ENCODE measurements around the gene TCP11L2. TPM values are rescaled to one million over a fixed set of nuclear protein-coding genes. Genes with fewer than 3 reads are reported as not detected.

Gene TCP11L2
- polyA plus RNA-seq, 3 donors, result 23.5 to 37.3 (median 35.8) TPM

DNA sequence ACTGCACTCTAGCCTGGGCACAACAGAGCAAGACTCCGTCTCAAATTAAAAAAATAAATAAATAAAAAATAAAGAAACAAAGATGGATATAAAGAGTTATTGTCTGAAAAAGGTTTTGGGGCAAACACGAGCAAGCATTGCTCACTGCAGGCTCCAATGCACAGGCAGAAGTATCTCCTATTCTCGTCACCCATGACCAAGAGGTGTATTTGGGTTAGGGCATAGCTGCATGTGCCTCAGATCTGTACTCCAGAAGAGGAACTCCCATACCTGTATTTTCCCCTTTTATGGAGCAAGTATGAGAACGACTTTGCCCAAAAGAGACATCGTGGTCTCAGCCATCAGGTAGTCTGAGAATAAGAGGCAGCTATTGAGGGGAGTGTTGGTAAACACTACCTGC, 10.2 kb upstream of the TCP11L2 start:
- Mint-ChIP-seq H3K36me3 (peaks cover 0 to 2% of the 10 kb centered on the region in 2 donors), H3K27ac (no peak overlapping the region), H3K4me1 (peaks cover 24% of the 10 kb centered on the region), H3K9me3 (no peaks in the 10 kb centered on the region), H3K27me3 (ENCODE audit: low read depth in 3 of 3) (peaks cover 0 to 1% (median 0%) of the 10 kb centered on the region in 3 donors), H3K4me3 (no peak overlapping the region)
- WGBS (ENCODE audit: insufficient coverage), result no CpG with 5 or more reads among the region's 5 CpGs
- Histone ChIP-seq H3K9me3 (replicated peaks in 1 of 2; ENCODE audit: control insufficient read depth in 1 of 2, insufficient read depth in 1 of 2, low read length in 2 of 2) (no peaks in the 10 kb centered on the region), H4K20me1 (ENCODE audit: insufficient read depth, low read length) (no peaks in the 10 kb centered on the region), H3K4me3 (replicated peaks in 1 of 3; ENCODE audit: low read depth in 2 of 3, low read length in 3 of 3) (no peak overlapping the region), H3K79me2 (ENCODE audit: insufficient read depth, low read length) (no peaks in the 10 kb centered on the region), H3K36me3 (replicated peaks in 1 of 2; ENCODE audit: control insufficient read depth in 1 of 2, insufficient read depth in 2 of 2, low read length in 2 of 2) (no peaks in the 10 kb centered on the region), H3K4me2 (replicated peaks; ENCODE audit: extremely low read depth, low read length, poor library complexity, severe bottlenecking) (no peak overlapping the region), H3K27ac (ENCODE audit: low read depth in 1 of 2, low read length in 2 of 2) (no peak overlapping the region), H3K9ac (ENCODE audit: insufficient read depth, low read length, poor library complexity, severe bottlenecking) (no peak overlapping the region), H3K4me1 (ENCODE audit: control insufficient read depth in 1 of 2, insufficient read depth in 2 of 2, low read length in 2 of 2) (peaks cover 9 to 20% of the 10 kb centered on the region in 2 donors), H2AFZ (ENCODE audit: insufficient read depth, low read depth, low read length, poor library complexity, severe bottlenecking) (no peak overlapping the region), H3K27me3 (ENCODE audit: control insufficient read depth in 2 of 2, insufficient read depth in 2 of 2, low read length in 2 of 2) (no peaks in the 10 kb centered on the region)
- intact Hi-C loops (cut with micrococcal nuclease), result no loop called here
- no peak for DNase-seq
- TF ChIP-seq CTCF (IDR thresholded peaks at IDR 0.05), result no peak

GRCh38 chr12:106296179-106296877, 6.2 kb upstream of the TCP11L2 start:
- Mint-ChIP-seq H3K36me3 (no peaks in the 10 kb centered on the region), H3K4me3 (peak overlapping the region in 1 of 2 donors; percentile 39), H3K27me3 (ENCODE audit: low read depth in 3 of 3) (peaks cover 0 to 1% (median 0%) of the 10 kb centered on the region in 3 donors), H3K9me3 (no peaks in the 10 kb centered on the region), H3K4me1 (peaks cover 9% of the 10 kb centered on the region), H3K27ac (no peak overlapping the region)
- no peaks in the 10 kb centered on the region for H3K9me3 ChIP-seq (replicated peaks in 1 of 2; ENCODE audit: control insufficient read depth in 1 of 2, insufficient read depth in 1 of 2, low read length in 2 of 2)
- H3K27ac ChIP-seq (ENCODE audit: low read depth in 1 of 2, low read length in 2 of 2), result no peak overlapping the region
- H3K27me3 ChIP-seq (ENCODE audit: control insufficient read depth in 2 of 2, insufficient read depth in 2 of 2, low read length in 2 of 2), result no peaks in the 10 kb centered on the region
- no peak overlapping the region for H3K9ac ChIP-seq (ENCODE audit: insufficient read depth, low read length, poor library complexity, severe bottlenecking)
- no peaks in the 10 kb centered on the region for H3K36me3 ChIP-seq (replicated peaks in 1 of 2; ENCODE audit: control insufficient read depth in 1 of 2, insufficient read depth in 2 of 2, low read length in 2 of 2)
- DNase-seq, result no peak
- H4K20me1 ChIP-seq (ENCODE audit: insufficient read depth, low read length), result no peaks in the 10 kb centered on the region
- H3K4me2 ChIP-seq (replicated peaks; ENCODE audit: extremely low read depth, low read length, poor library complexity, severe bottlenecking), result no peak overlapping the region
- intact Hi-C loops (cut with micrococcal nuclease), result no loop called here
- no peak for TF ChIP-seq CTCF (IDR thresholded peaks at IDR 0.05)
- H3K4me1 ChIP-seq (ENCODE audit: control insufficient read depth in 1 of 2, insufficient read depth in 2 of 2, low read length in 2 of 2), result peaks cover under 1 to 2% of the 10 kb centered on the region in 2 donors
- 96% methylated on average over 4 of the region's 8 CpGs for WGBS (ENCODE audit: insufficient coverage)
- no peak overlapping the region for H3K4me3 ChIP-seq (replicated peaks in 1 of 3; ENCODE audit: low read depth in 2 of 3, low read length in 3 of 3)
- no peaks in the 10 kb centered on the region for H3K79me2 ChIP-seq (ENCODE audit: insufficient read depth, low read length)
- H2AFZ ChIP-seq (ENCODE audit: insufficient read depth, low read depth, low read length, poor library complexity, severe bottlenecking), result no peak overlapping the region

Data from CD14-positive monocyte (primary cell).